Prostate gland (tissue), 2 donors: ENCODE measurements around the gene RNF222. TPM values are rescaled to one million over a fixed set of nuclear protein-coding genes. Genes with fewer than 3 reads are reported as not detected.

Source experiments
- total RNA-seq, 2 donors: library from RNA; depleted of rRNA; stranded (reverse); fragments of >200 nt; gene quantifications; one replicate each; pipeline ENCODE4 v1.1.0, GENCODE V29; 2016

RNF222 gene
- total RNA-seq, 2 donors from 2014 or later = not detected

Other genes with a start within 250 kb of the RNF222 start
- gene PER1, start 245.4 kb downstream of the RNF222 start, total RNA-seq = 100 to 1,000 TPM; 119 to 142 TPM
- 10 to 100 TPM; 34.2 to 65.2 TPM for gene VAMP2, start 234.9 kb downstream of the RNF222 start, total RNA-seq
- gene TMEM107, start 221.4 kb downstream of the RNF222 start, total RNA-seq = 10 to 100 TPM in 1 of 2 donors, 1 to 10 TPM in 1; 8.6 to 13.9 TPM
- 10 to 100 TPM in 1 of 2 donors, 1 to 10 TPM in 1; 9.6 to 19.1 TPM for gene BORCS6, start 207.6 kb downstream of the RNF222 start, total RNA-seq
- 1 to 10 TPM; 2.1 to 6.6 TPM for gene AURKB, start 187.3 kb downstream of the RNF222 start, total RNA-seq
- gene CTC1, start 149.8 kb downstream of the RNF222 start, total RNA-seq = 10 to 100 TPM; 20.1 to 31.7 TPM
- gene PFAS, start 148.5 kb downstream of the RNF222 start, total RNA-seq = 10 to 100 TPM; 17.0 to 29.0 TPM
- gene RANGRF, start 109.2 kb downstream of the RNF222 start, total RNA-seq = 10 to 100 TPM; 29.5 to 30.1 TPM
- gene SLC25A35, start 102.4 kb downstream of the RNF222 start, total RNA-seq = 1 to 10 TPM; 4.5 to 5.2 TPM
- 1 to 10 TPM; 2.6 to 4.4 TPM for gene ARHGEF15, start 87.6 kb downstream of the RNF222 start, total RNA-seq
- not detected for gene ODF4, start 58.0 kb downstream of the RNF222 start, total RNA-seq
- 1,000 to 10,000 TPM; 1,762 to 3,819 TPM for gene RPL26, start 14.6 kb downstream of the RNF222 start, total RNA-seq
- gene NDEL1, start 38.1 kb upstream of the RNF222 start, total RNA-seq = 10 to 100 TPM; 32.5 to 62.2 TPM
- gene MYH10, start 232.9 kb upstream of the RNF222 start, total RNA-seq = 10 to 100 TPM; 48.6 to 56.6 TPM